GM18517 (cell line): ENCODE results near the gene RAN.
"Not testable (repeated sequence)": the region's sequence is repeated elsewhere in the genome, so short reads cannot be mapped to it uniquely, and the experiment has no call there.

ENCODE experiments used
- ATAC-seq: cut with Tn5 transposase; IDR thresholded peaks from one replicate; pipeline ENCODE4 v1.9.1; 2021; ENCODE audit warnings: mild to moderate bottlenecking, moderate library complexity; ENCODE audit not compliant: unreplicated experiment

RAN gene

DNA sequence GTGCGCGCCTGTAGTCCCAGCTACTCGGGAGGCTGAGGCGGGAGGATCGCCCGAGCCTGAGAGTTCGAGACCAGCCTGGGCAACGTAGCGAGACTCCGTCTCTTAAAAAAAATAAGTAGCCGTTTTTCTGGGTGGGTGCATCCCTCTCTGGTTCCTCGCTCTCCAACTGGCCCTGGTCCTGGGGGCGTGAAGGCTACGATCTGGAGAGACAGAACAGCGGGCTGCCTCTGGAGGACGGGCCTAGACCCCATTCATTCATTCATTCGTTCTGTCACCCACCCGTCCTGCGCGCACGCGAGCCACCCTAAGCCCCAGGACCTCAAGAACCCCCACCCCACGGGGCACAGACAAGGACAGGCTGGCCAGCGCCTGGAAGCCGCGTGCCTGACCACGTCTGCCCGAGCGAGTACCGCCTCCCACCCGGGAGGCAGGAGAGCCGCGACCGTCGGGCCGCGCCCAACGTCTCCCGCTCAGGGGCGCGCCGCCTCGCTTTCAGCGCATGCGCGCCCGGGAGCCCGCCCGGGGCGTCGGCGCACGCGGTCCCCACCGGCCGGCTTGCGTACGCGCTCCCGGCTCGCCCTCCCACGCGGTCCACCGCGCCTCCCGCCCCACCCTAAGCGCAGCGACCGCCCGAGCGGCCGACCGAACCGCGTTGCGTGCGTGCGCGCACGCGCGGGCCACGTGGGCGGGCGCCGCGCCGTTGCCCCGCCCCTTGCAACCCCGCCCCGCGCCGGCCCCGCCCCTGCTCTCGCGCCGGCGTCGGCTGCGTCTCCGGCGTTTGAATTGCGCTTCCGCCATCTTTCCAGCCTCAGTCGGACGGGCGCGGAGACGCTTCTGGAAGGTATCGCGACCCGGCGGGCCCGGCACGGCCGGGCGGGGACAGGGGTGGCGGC lies at the start of gene RAN:
RAN (plus strand) TSS at position 781 of the 893 bp plus-strand sequence. CDS start 528 bp downstream, outside the sequence.
- ATAC-seq, result peak; percentile 48

DNA sequence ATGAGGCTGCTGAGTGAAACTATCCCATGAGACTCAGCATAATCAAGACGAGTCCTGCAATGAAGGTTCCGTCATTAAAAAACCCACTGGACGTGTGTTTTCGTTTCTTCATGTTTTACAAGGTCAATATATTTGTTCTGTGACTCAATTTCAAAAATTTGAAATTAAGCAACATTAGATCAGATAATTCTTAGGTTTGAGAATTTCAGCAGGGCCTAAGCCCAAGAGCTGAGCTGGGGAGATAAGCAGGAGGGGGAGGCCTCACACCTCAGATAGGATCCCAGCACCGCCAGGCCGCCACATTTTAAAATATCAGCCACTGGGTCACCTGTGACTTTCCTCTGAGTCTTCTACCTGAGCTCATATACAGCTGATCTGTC lies 46.1 kb upstream of the RAN start:
- no peak for ATAC-seq

GRCh38 chr12:130826151-130826801 lies 45.6 kb upstream of the RAN start:
- ATAC-seq, result no peak

DNA sequence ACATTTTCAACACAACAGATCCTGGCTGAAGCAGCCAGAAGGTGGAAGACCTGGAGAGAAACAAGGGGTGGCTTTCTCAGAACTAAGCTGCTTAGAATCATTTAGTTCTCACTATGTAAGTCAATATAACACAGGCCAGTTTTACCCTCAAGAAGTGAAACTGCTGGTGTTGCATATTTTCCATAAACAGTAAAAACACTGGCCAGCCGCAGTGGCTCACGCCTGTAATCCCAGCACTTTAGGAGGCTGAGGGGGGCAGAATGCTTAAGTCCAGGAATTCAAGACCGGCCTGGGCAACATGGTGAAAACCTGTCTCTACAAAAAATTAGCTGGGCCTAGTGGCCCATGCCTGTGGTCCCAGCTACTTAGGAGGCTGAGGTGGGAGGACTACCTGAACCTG lies 44.4 kb upstream of the RAN start:
- no peak for ATAC-seq

DNA sequence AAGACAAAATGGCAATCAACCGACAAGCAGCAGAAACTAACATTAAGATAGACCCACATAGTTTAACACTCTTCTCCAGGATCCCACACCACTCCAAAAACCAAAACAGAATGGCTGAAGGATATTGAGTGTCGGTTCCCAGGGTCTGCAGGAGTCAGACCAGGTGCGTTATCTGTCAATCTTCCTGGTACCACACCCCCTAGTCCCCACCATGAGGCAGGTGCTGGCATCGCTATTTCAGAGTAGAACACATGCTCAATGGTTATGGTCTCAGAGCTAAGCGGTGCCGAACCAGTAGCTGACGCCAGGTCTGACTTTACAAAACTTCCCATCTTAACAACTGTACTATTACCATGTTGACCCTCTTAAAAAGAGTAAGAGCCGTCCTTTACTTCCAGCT lies 43.0 kb upstream of the RAN start:
- no peak for ATAC-seq

GRCh38 chr12:130829391-130830245 lies 42.2 kb upstream of the RAN start:
- no peak for ATAC-seq

DNA sequence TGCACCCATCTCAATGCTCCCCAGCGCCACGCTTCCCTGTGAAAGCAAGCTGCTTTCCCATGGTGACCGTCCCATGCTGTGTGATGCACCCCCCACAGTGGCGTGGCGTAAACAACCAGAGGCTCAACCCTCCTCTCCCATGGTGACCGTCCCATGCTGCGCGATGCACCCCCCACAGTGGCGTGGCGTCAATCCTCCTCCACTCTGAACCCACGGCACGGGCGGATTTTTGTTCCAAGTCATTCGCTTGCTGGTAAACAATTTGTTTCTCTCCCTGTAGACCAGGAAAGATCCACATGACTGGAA lies 41.7 kb upstream of the RAN start:
- no peak for ATAC-seq

DNA sequence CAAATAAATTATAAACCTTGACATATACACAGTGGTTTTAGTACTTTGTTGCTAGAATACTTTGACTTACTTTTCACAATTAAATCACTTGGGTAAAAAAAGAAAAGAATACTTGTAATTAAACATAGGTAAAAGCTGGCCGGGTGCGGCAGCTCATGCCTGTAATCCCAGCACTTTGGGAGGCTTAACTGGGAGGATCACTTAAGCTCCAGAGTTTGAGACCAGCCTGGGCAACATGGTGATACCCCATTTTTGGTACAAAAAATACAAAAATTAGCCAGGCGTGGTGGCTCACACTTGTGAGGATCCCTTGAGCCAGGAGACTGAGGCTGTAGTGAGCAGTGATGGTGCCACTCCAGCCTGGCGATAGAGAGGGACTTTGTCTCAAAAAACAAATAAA lies 40.6 kb upstream of the RAN start:
- no peak for ATAC-seq

DNA sequence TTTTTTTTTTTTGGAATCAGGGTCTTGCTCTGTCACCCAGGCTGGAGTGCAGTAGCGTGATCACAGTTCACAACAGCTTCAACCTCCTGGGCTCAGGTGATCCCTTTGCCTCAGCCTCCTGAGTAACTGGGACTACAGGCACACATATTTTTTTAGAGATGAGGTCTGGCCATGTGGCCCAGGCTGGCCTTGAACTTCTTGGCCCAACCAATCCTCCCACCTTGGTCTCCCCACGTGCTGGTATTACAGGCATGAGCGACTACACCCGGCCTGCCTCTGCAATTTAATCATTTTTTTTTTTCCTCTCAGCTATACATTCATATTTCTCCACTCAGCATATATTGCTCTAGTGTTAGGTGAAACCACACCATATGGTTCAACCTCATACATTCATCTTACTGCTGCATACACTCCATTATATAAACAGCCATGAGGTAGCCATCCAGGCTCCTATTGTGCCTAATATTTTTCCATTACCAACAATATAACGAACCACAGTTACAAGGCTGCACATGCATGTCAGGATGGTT lies 39.9 kb upstream of the RAN start:
- no peak for ATAC-seq

- ATAC-seq, result no peak
These were observed 39.2 kb upstream of the RAN start for GRCh38 chr12:130832561-130833209.

DNA sequence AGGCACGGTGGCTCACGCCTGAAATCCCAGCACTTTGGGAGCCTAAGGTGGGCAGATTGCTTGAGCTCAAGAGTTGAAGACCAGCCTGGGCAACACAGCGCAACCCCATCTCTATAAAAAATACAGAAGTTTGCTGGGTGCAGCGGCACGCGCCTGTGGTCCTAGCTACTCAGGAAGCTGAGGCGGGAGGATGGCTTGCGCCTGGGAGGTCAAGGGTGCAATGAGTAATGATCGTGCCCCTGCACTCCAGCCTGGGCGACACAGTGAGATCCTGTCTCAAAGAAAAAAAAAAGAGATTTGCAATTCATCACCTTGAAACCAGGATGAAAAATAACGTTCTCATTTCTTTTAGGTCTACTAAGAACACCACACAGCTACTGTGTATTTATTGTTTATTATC lies 36.9 kb upstream of the RAN start:
- ATAC-seq, result no peak

DNA sequence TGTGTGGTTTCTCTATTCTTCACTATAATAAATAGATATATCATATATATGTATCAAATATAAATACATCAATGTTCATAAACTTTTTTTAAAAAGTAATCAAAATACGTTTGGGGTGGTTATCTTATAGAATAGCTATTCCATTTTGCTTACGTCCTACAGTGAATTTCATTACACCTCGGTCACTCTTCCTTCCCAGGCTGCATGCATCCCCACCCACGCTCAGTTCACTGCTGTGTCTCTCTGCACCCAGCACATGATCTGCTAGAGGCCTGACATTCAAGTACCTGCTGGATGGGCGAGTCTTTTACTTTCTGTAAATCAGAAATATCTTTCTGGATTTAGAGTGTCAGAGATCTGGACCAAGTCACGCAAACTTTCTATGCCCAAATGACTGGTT lies 36.4 kb upstream of the RAN start:
- no peak for ATAC-seq

DNA sequence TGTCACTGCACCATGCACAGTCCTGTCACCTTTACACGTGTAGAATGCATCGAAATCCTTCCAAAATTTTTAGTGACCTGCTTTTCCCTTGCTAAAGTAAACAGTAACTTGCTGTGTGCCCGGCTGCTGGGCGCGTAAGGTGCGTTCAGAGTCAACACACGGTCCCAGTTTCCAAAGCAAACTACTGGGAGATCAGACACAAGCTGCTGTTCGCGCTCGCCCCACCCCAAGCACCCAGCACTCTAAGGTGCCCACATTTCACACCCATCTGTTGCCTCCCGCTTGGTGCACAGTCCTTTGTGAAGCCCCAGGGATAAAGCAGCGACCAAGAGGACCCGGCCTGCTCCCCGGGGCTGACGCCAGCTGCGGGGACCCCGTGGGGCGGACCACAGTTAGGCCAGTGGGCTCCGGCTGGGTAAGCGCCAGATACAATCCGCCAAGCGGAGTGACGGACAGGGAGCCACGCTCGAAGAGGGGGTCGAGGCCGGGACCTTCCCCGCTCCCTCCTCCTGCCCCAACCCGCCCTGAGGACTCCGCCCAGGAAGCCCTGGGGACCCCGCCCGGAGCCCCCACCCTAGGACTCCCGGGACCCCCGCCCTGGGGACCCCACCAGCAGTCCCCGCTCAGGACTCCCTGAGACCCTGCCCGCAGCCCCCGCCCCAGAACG lies 33.4 kb upstream of the RAN start:
- ATAC-seq, result no peak

DNA sequence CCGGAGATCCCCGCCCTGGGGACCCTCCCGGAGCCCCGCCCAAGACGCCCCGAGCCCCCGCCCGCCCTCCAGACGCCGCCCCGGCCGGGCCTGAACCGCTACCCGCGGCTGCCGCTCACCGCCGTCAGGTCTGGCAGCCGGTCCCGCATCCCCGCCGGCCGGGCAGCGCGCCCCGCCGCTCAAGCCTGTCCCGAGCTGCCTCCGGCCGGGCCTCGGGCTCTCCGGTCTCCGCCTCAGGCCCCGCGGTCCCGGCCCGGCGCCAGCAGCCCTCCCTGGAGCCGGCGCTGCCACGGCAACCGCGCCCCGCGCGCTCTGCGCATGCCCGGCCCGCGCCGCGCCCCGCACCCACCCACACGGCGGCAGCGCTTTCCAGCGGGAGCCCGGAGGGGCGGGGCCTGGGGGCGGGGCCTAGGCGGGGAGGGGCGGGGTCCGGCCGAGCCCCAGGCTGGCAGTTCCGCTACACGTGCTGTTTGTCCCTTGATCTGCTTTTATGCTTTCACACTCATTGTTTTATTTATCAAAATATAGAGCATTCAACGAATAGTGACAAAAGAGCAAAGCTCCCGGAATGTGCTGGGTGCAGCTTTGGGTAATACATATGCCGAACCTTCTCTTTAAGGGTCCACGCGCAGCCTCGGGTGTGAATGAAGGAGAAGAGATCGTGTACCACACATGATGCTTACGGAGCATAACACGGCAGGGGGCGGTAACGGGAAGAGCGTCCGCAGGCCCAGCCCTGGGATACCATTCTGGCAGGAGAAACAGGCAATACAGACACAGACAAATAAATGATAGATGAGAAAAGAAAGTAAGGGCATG lies 32.7 kb upstream of the RAN start, which contains the start of gene STX2:
STX2 (minus strand) TSS at position 300 of the 819 bp plus-strand sequence; CDS start at position 149, 151 bp downstream.
- ATAC-seq, result peak; percentile 89

- ATAC-seq, result no peak
These were observed 32.0 kb upstream of the RAN start for GRCh38 chr12:130839770-130840404.

- no peak for ATAC-seq
These were observed 25.5 kb upstream of the RAN start for GRCh38 chr12:130846369-130846768.

DNA sequence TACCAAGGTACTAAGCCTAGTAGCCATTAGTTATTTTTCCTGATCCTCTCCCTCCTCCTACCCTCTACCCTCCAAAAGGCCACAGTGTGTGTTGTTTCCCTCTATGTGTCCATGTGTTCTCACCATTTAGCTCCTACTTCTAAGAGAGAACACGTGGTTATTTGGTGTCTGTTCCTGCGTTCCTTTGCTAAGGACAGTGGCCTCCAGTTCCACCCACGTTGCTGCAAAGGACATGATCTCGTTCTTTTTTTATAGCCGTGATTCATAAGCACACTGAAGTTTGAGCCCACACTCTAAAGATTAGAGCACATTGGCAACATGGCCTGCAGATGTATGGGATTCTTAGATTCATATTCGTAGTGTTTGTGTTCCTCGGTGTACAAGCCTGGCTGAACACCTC lies 24.8 kb upstream of the RAN start:
- no peak for ATAC-seq

- not testable (repeated sequence) for ATAC-seq
These were observed 23.8 kb upstream of the RAN start for GRCh38 chr12:130848105-130848504.

- not testable (repeated sequence) for ATAC-seq
These were observed 23.0 kb upstream of the RAN start for GRCh38 chr12:130848785-130849305.
